ENCODE measurements around the gene SNX9. TPM values are rescaled to one million over a fixed set of nuclear protein-coding genes. Genes with fewer than 3 reads are reported as not detected.
A peak's percentile ranks its signal among the peaks of the same experiment; 100 is the strongest.
"Not testable (repeated sequence)": the region's sequence is repeated elsewhere in the genome, so short reads cannot be mapped to it uniquely, and the experiment has no call there.

SNX9 gene
- total RNA-seq, 1 donor from 2014 or later, result 65.0 TPM

- no peak for DNase-seq (ENCODE audit: extremely low spot score, unreplicated experiment)
- Mint-ChIP-seq H3K27me3 (ENCODE audit: unreplicated experiment) (no peaks in the 10 kb centered on the region), H3K4me3 (ENCODE audit: unreplicated experiment) (no peak overlapping the region), H3K4me1 (ENCODE audit: unreplicated experiment) (peaks cover 70% of the 10 kb centered on the region), H3K36me3 (ENCODE audit: unreplicated experiment) (peaks cover 7% of the 10 kb centered on the region), H3K27ac (ENCODE audit: unreplicated experiment) (peak overlapping the region; percentile 50), H3K9me3 (ENCODE audit: unreplicated experiment) (peaks cover 10% of the 10 kb centered on the region)
- TF ChIP-seq, protein P1, sequence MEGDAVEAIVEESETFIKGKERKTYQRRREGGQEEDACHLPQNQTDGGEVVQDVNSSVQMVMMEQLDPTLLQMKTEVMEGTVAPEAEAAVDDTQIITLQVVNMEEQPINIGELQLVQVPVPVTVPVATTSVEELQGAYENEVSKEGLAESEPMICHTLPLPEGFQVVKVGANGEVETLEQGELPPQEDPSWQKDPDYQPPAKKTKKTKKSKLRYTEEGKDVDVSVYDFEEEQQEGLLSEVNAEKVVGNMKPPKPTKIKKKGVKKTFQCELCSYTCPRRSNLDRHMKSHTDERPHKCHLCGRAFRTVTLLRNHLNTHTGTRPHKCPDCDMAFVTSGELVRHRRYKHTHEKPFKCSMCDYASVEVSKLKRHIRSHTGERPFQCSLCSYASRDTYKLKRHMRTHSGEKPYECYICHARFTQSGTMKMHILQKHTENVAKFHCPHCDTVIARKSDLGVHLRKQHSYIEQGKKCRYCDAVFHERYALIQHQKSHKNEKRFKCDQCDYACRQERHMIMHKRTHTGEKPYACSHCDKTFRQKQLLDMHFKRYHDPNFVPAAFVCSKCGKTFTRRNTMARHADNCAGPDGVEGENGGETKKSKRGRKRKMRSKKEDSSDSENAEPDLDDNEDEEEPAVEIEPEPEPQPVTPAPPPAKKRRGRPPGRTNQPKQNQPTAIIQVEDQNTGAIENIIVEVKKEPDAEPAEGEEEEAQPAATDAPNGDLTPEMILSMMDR (IDR thresholded peaks at IDR 0.05), result no peak
These were observed 27.0 kb downstream of the SNX9 start for GRCh38 chr6:157850030-157850429.

- Mint-ChIP-seq H3K4me3 (ENCODE audit: unreplicated experiment) (no peak overlapping the region), H3K27ac (ENCODE audit: unreplicated experiment) (peak overlapping the region; percentile 78), H3K4me1 (ENCODE audit: unreplicated experiment) (peaks cover 58% of the 10 kb centered on the region)
These were observed 30.2 kb downstream of the SNX9 start for GRCh38 chr6:157853018-157853805.

DNA sequence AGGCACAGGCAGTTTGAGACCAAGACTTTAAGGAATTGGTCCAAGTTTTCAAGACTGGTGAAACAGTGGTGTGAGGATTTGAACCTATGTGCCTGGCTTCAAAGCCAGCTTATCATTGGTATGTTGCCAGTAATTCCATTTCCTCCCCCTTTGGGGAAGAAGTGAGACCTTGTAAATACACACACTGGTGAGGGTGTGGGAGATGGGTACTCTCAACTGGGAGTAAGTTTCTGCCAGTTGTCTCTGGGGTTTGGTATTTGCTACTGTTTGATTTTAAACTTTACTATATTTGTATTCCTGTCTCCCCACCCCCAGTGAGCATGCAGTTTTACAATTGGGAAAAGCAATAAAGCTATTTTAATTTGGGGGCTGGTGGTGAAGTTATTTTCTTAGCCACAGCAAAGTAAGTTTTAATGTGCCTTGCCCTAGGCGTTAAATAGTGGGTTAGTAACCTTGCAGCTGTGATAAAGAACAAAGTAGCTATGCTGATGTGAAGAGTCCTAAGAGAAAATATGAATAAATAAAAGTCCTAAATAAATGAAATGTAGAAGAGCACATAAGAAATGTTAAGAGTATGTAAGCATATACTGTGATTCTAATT, 31.0 kb downstream of the SNX9 start:
- Mint-ChIP-seq H3K36me3 (ENCODE audit: unreplicated experiment) (peaks cover 11% of the 10 kb centered on the region), H3K4me1 (ENCODE audit: unreplicated experiment) (peaks cover 54% of the 10 kb centered on the region), H3K27me3 (ENCODE audit: unreplicated experiment) (no peaks in the 10 kb centered on the region), H3K4me3 (ENCODE audit: unreplicated experiment) (no peak overlapping the region), H3K27ac (ENCODE audit: unreplicated experiment) (peak overlapping the region; percentile 21), H3K9me3 (ENCODE audit: unreplicated experiment) (peaks cover 10% of the 10 kb centered on the region)
- no peak for DNase-seq (ENCODE audit: extremely low spot score, unreplicated experiment)
- TF ChIP-seq, protein P1 (IDR thresholded peaks at IDR 0.05), result no peak

More at GRCh38 chr6:157853018-157853805, 30.2 kb downstream of the SNX9 start:
- Mint-ChIP-seq H3K27me3 (ENCODE audit: unreplicated experiment) (no peaks in the 10 kb centered on the region), H3K36me3 (ENCODE audit: unreplicated experiment) (peaks cover 11% of the 10 kb centered on the region), H3K9me3 (ENCODE audit: unreplicated experiment) (peaks cover 10% of the 10 kb centered on the region)
- TF ChIP-seq, protein P1 (IDR thresholded peaks at IDR 0.05), result no peak
- DNase-seq (ENCODE audit: extremely low spot score, unreplicated experiment), result no peak

- H3K27me3 Mint-ChIP-seq (ENCODE audit: unreplicated experiment), result no peaks in the 10 kb centered on the region
- no peak overlapping the region for H3K4me3 Mint-ChIP-seq (ENCODE audit: unreplicated experiment)
- H3K36me3 Mint-ChIP-seq (ENCODE audit: unreplicated experiment), result peaks cover 11% of the 10 kb centered on the region
- H3K4me1 Mint-ChIP-seq (ENCODE audit: unreplicated experiment), result peaks cover 55% of the 10 kb centered on the region
- peaks cover 10% of the 10 kb centered on the region for H3K9me3 Mint-ChIP-seq (ENCODE audit: unreplicated experiment)
- no peak for DNase-seq (ENCODE audit: extremely low spot score, unreplicated experiment)
- TF ChIP-seq, protein P1 (IDR thresholded peaks at IDR 0.05), result no peak
- H3K27ac Mint-ChIP-seq (ENCODE audit: unreplicated experiment), result no peak overlapping the region
These were observed 32.3 kb downstream of the SNX9 start for GRCh38 chr6:157855325-157855724.

DNA sequence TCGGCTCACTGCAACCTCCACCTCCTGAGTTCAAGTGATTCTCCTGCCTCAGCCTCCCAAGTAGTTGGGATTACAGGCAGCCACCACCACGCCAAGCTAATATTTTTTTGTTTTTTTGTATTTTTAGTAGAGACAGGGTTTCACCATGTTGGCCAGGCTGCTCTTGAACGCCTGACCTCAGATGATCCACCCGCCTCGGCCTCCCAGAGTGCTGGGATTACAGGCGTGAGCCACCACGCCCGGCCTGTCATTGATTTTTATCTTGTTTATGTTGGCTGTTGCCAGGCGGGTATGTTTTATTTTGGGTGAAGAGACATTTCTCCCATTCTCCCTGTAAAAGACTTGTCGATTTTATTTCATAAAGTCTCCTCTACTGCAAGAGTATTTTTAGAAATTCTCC, 32.8 kb downstream of the SNX9 start:
- H3K36me3 Mint-ChIP-seq (ENCODE audit: unreplicated experiment), result peaks cover 11% of the 10 kb centered on the region
- not testable (repeated sequence) for H3K4me3 Mint-ChIP-seq (ENCODE audit: unreplicated experiment); H3K9me3 Mint-ChIP-seq (ENCODE audit: unreplicated experiment); DNase-seq (ENCODE audit: extremely low spot score, unreplicated experiment); H3K27me3 Mint-ChIP-seq (ENCODE audit: unreplicated experiment)
- peak overlapping the region; percentile 34 for H3K27ac Mint-ChIP-seq (ENCODE audit: unreplicated experiment)
- peaks cover 60% of the 10 kb centered on the region for H3K4me1 Mint-ChIP-seq (ENCODE audit: unreplicated experiment)

GRCh38 chr6:157858664-157859063, 35.6 kb downstream of the SNX9 start:
- not testable (repeated sequence) for H3K36me3 Mint-ChIP-seq (ENCODE audit: unreplicated experiment); H3K9me3 Mint-ChIP-seq (ENCODE audit: unreplicated experiment); H3K4me3 Mint-ChIP-seq (ENCODE audit: unreplicated experiment); DNase-seq (ENCODE audit: extremely low spot score, unreplicated experiment); H3K27me3 Mint-ChIP-seq (ENCODE audit: unreplicated experiment); H3K27ac Mint-ChIP-seq (ENCODE audit: unreplicated experiment)
- H3K4me1 Mint-ChIP-seq (ENCODE audit: unreplicated experiment), result peaks cover 75% of the 10 kb centered on the region
